Bronchial epithelial cell (primary cell): ENCODE measurements around the gene EXOC6B. TPM values are rescaled to one million over a fixed set of nuclear protein-coding genes. Genes with fewer than 3 reads are reported as not detected.

ENCODE experiments used
- DNase-seq: peaks from one replicate; pipeline ENCODE4 v3.0.0-alpha.2; 2010; ENCODE audit warnings: low read depth
- FAIRE-seq: peaks from 2 replicates; lab custom pipeline; 2011; peaks lifted over from hg19 to GRCh38; lab: Jason Lieb, UNC
- H3K27me3 ChIP-seq: 2 replicates; pipeline ENCODE4 v1.5.1; 2011; ENCODE audit warnings: low read length; ENCODE audit not compliant: control insufficient read depth, insufficient read depth
- H3K36me3 ChIP-seq: 2 replicates; pipeline ENCODE4 v1.5.1; 2011; ENCODE audit warnings: low read length; ENCODE audit not compliant: control insufficient read depth, insufficient read depth
- H3K4me3 ChIP-seq: 2 replicates; pipeline ENCODE4 v1.5.1; 2011; ENCODE audit warnings: mild to moderate bottlenecking, low read depth, low read length, control low read depth
- CTCF ChIP-seq: IDR thresholded peaks from 2 replicates; pipeline ENCODE4 v1.5.1; 2011; ENCODE audit warnings: mild to moderate bottlenecking, moderate library complexity, low read length, control low read depth, inconsistent platforms; ENCODE audit not compliant: insufficient read depth, severe bottlenecking
- total RNA-seq: library from RNA; depleted of rRNA; stranded (reverse); fragments of >200 nt; gene quantifications from 2 replicates; pipeline ENCODE4 v1.2.1, GENCODE V29; 2014

EXOC6B gene
- total RNA-seq: 26.9 and 41.7 TPM in 2 replicates

- Histone ChIP-seq H3K36me3 (no peaks in the 10 kb centered on the region), H3K27me3 (no peaks in the 10 kb centered on the region), H3K4me3 (peak within 1 kb of the TSS; percentile 87)
- FAIRE-seq (no peak), DNase-seq (peak; percentile 85)
- no peak for TF ChIP-seq CTCF
These were observed at the start of gene EXOC6B for GRCh38 chr2:72825257-72826155. Gene EXOC6B (minus strand): TSS chr2:72826033.

- Histone ChIP-seq H3K27me3 (peaks cover 4% of the 10 kb centered on the region), H3K36me3 (no peaks in the 10 kb centered on the region), H3K4me3 (no peak overlapping the region)
- FAIRE-seq: no peak
- TF ChIP-seq CTCF: no peak
- no peak for DNase-seq
These were observed 46.0 kb upstream of the EXOC6B start for GRCh38 chr2:72871880-72872279.

GRCh38 chr2:72871060-72871459 lies 45.2 kb upstream of the EXOC6B start:
- no peak for TF ChIP-seq CTCF
- FAIRE-seq: no peak
- H3K27me3 ChIP-seq: peaks cover 4% of the 10 kb centered on the region
- DNase-seq: no peak
- H3K36me3 ChIP-seq: no peaks in the 10 kb centered on the region
- no peak overlapping the region for H3K4me3 ChIP-seq

- H3K27me3 ChIP-seq: no peaks in the 10 kb centered on the region
- DNase-seq (peak; percentile 93), FAIRE-seq (no peak)
- H3K36me3 ChIP-seq: no peaks in the 10 kb centered on the region
- TF ChIP-seq CTCF: no peak
- H3K4me3 ChIP-seq: no peak overlapping the region
These were observed 38.7 kb upstream of the EXOC6B start for GRCh38 chr2:72864500-72864899.

GRCh38 chr2:72863046-72863445 lies 37.2 kb upstream of the EXOC6B start:
- DNase-seq (no peak), FAIRE-seq (no peak)
- TF ChIP-seq CTCF: no peak
- Histone ChIP-seq H3K4me3 (no peak overlapping the region), H3K36me3 (no peaks in the 10 kb centered on the region), H3K27me3 (no peaks in the 10 kb centered on the region)
